ENCODE measurements around the gene MT3.

- TF ChIP-seq CTCF (IDR thresholded peaks at IDR 0.05) (no peak), EP300 (IDR thresholded peaks at IDR 0.05) (no peak), POLR2A (IDR thresholded peaks at IDR 0.05) (no peak), POLR2AphosphoS5 (IDR thresholded peaks at IDR 0.05) (no peak)
Observed at GRCh38 chr16:56618138-56618537, 28.8 kb downstream of the MT3 start.

All from sigmoid colon (tissue), 4 donors.